Activated CD4-positive, alpha-beta T cell treated with anti-CD3 and anti-CD28 coated beads for 36 hours (primary cell): ENCODE data around the gene PLLP. TPM values are rescaled to one million over a fixed set of nuclear protein-coding genes. Genes with fewer than 3 reads are reported as not detected.
A peak's percentile ranks its signal among the peaks of the same experiment; 100 is the strongest.

ENCODE experiments used
- ATAC-seq: fragments of 200-7000 bp; cut with Tn5 transposase; one replicate; pipeline ENCODE4 v1.10.0; 2021; ENCODE audit warnings: mild to moderate bottlenecking, moderate library complexity
- CTCF ChIA-PET: fragments of 350-600 bp; sonication (Branson Sonifier 250); formaldehyde crosslinking; loops from one replicate; lab custom pipeline; 2021; ENCODE audit warnings: antibody characterized with exemption; lab: Charles Lee
- POLR2A ChIA-PET: fragments of 350-600 bp; sonication (Branson Sonifier 250); formaldehyde crosslinking; loops from one replicate; lab custom pipeline; 2021; ENCODE audit warnings: antibody characterized with exemption, inconsistent platforms; lab: Charles Lee
- DNase-seq: peaks from one replicate; pipeline ENCODE4 v3.0.0-alpha.2; 2020
- H3K27ac Mint-ChIP-seq: one replicate; pipeline ENCODE4 v1.8.0; 2021; ENCODE audit warnings: mixed read lengths
- H3K27me3 Mint-ChIP-seq: one replicate; pipeline ENCODE4 v1.8.0; 2021; ENCODE audit warnings: mixed read lengths
- H3K36me3 Mint-ChIP-seq: one replicate; pipeline ENCODE4 v1.8.0; 2021; ENCODE audit warnings: low read depth, mixed read lengths
- H3K4me1 Mint-ChIP-seq: one replicate; pipeline ENCODE4 v1.8.0; 2021; ENCODE audit warnings: mixed read lengths
- H3K4me3 Mint-ChIP-seq: one replicate; pipeline ENCODE4 v1.8.0; 2021; ENCODE audit warnings: mild to moderate bottlenecking, moderate library complexity, mixed read lengths
- H3K9me3 Mint-ChIP-seq: one replicate; pipeline ENCODE4 v1.8.0; 2021; ENCODE audit warnings: low read depth, mixed read lengths
- intact Hi-C, 2 experiments: fragments of 100-400 bp; cut with DNase I in 1 of 2; cut with micrococcal nuclease in 1 of 2; formaldehyde crosslinking; loops; one replicate each; pipeline versions ENCODE4 v1.14.2 to v1.15.1; 2022 to 2024; cut with DNase I, micrococcal nuclease
- total RNA-seq, 2 experiments: library from RNA; stranded (reverse); gene quantifications; one replicate each; pipeline ENCODE4 v1.2.3, GENCODE V29; 2021

PLLP gene
- total RNA-seq, 2 experiments from 2014 or later: 0.30 to 0.33 TPM

- Mint-ChIP-seq H3K4me3 (no peak overlapping the region), H3K27me3 (no peaks in the 10 kb centered on the region), H3K27ac (peak overlapping the region; percentile 78), H3K9me3 (no peaks in the 10 kb centered on the region), H3K4me1 (peaks cover 12% of the 10 kb centered on the region), H3K36me3 (peaks cover 42% of the 10 kb centered on the region)
- peak; percentile 94 for ATAC-seq
- ChIA-PET POLR2A (interaction anchor here (0.5 to 1.2 kb wide), 4 partner anchors 10 to 296 kb away, joined by 3 to 4 read pairs (median 3); partner anchors contain the start of gene ARL2BP), CTCF (interaction anchor here (0.6 to 1.7 kb wide), 11 partner anchors 9 to 525 kb away, joined by 3 to 6 read pairs (median 4); partner anchors contain the start of gene ARL2BP)
- intact Hi-C loops: no loop called here
- peak; percentile 76 for DNase-seq
Observed at GRCh38 chr16:57235128-57236021, 49.1 kb downstream of the PLLP start.

GRCh38 chr16:57234707-57235092 is 49.8 kb downstream of the PLLP start:
- H3K4me1 Mint-ChIP-seq: peaks cover 12% of the 10 kb centered on the region
- H3K36me3 Mint-ChIP-seq: peaks cover 46% of the 10 kb centered on the region
- ChIA-PET CTCF (interaction anchor here (0.9 kb wide), 1 partner anchor 12 kb away, joined by 3 read pairs; no protein-coding TSS in a partner anchor), POLR2A (no interaction called here)
- H3K9me3 Mint-ChIP-seq: no peaks in the 10 kb centered on the region
- ATAC-seq (no peak), DNase-seq (no peak)
- H3K27ac Mint-ChIP-seq: no peak overlapping the region
- H3K4me3 Mint-ChIP-seq: no peak overlapping the region
- intact Hi-C loops: no loop called here
- no peaks in the 10 kb centered on the region for H3K27me3 Mint-ChIP-seq

- Mint-ChIP-seq H3K4me1 (peaks cover 11% of the 10 kb centered on the region), H3K4me3 (no peak overlapping the region), H3K36me3 (peaks cover 45% of the 10 kb centered on the region), H3K27ac (no peak overlapping the region), H3K9me3 (no peaks in the 10 kb centered on the region), H3K27me3 (no peaks in the 10 kb centered on the region)
- DNase-seq (no peak), ATAC-seq (no peak)
- POLR2A ChIA-PET: no interaction called here
- intact Hi-C loops: no loop called here
- CTCF ChIA-PET: no interaction called here
Observed at GRCh38 chr16:57233944-57234706, 50.3 kb downstream of the PLLP start.

- H3K4me1 Mint-ChIP-seq: peaks cover 9% of the 10 kb centered on the region
- H3K9me3 Mint-ChIP-seq: no peaks in the 10 kb centered on the region
- DNase-seq (no peak), ATAC-seq (no peak)
- ChIA-PET CTCF (interaction anchor here (0.7 to 1.8 kb wide), 2 partner anchors 10 to 230 kb away, joined by 3 to 5 read pairs; partner anchors contain the start of gene POLR2C), POLR2A (no interaction called here)
- H3K36me3 Mint-ChIP-seq: peaks cover 49% of the 10 kb centered on the region
- H3K4me3 Mint-ChIP-seq: no peak overlapping the region
- no peak overlapping the region for H3K27ac Mint-ChIP-seq
- intact Hi-C loops: no loop called here
- H3K27me3 Mint-ChIP-seq: no peaks in the 10 kb centered on the region
Observed at GRCh38 chr16:57231821-57232350, 52.6 kb downstream of the PLLP start.

GRCh38 chr16:57229079-57229478 is 55.4 kb downstream of the PLLP start:
- H3K4me3 Mint-ChIP-seq: no peak overlapping the region
- H3K27ac Mint-ChIP-seq: no peak overlapping the region
- H3K9me3 Mint-ChIP-seq: no peaks in the 10 kb centered on the region
- intact Hi-C loops: no loop called here
- ATAC-seq (no peak), DNase-seq (no peak)
- ChIA-PET CTCF (interaction anchor here (1.5 kb wide), 1 partner anchor 16 kb away, joined by 4 read pairs; no protein-coding TSS in a partner anchor), POLR2A (no interaction called here)
- peaks cover 43% of the 10 kb centered on the region for H3K36me3 Mint-ChIP-seq
- no peaks in the 10 kb centered on the region for H3K4me1 Mint-ChIP-seq
- no peaks in the 10 kb centered on the region for H3K27me3 Mint-ChIP-seq

GRCh38 chr16:57226701-57227621 is 57.5 kb downstream of the PLLP start:
- peaks cover 48% of the 10 kb centered on the region for H3K36me3 Mint-ChIP-seq
- no peaks in the 10 kb centered on the region for H3K4me1 Mint-ChIP-seq
- no peaks in the 10 kb centered on the region for H3K27me3 Mint-ChIP-seq
- no peaks in the 10 kb centered on the region for H3K9me3 Mint-ChIP-seq
- intact Hi-C loops: no loop called here
- ChIA-PET POLR2A (no interaction called here), CTCF (interaction anchor here (0.8 to 1.4 kb wide), 3 partner anchors 15 to 192 kb away, joined by 3 to 4 read pairs (median 3); no protein-coding TSS in a partner anchor)
- no peak overlapping the region for H3K4me3 Mint-ChIP-seq
- DNase-seq: no peak
- no peak for ATAC-seq
- no peak overlapping the region for H3K27ac Mint-ChIP-seq

GRCh38 chr16:57225978-57226377 is 58.5 kb downstream of the PLLP start:
- no peak overlapping the region for H3K27ac Mint-ChIP-seq
- no peak overlapping the region for H3K4me3 Mint-ChIP-seq
- H3K36me3 Mint-ChIP-seq: peaks cover 52% of the 10 kb centered on the region
- CTCF ChIA-PET: interaction anchor here (1.4 kb wide), 1 partner anchor 15 kb away, joined by 3 read pairs; no protein-coding TSS in a partner anchor
- ATAC-seq: no peak
- DNase-seq: no peak
- POLR2A ChIA-PET: interaction anchor here (0.7 kb wide), 1 partner anchor 59 kb away, joined by 3 read pairs; no protein-coding TSS in a partner anchor
- H3K9me3 Mint-ChIP-seq: no peaks in the 10 kb centered on the region
- H3K27me3 Mint-ChIP-seq: no peaks in the 10 kb centered on the region
- no peaks in the 10 kb centered on the region for H3K4me1 Mint-ChIP-seq
- intact Hi-C loops: no loop called here

- ATAC-seq (no peak), DNase-seq (no peak)
- H3K4me1 Mint-ChIP-seq: no peaks in the 10 kb centered on the region
- no peaks in the 10 kb centered on the region for H3K27me3 Mint-ChIP-seq
- ChIA-PET CTCF (interaction anchor here (0.8 to 1.1 kb wide), 2 partner anchors 9 to 73 kb away, joined by 3 read pairs; no protein-coding TSS in a partner anchor), POLR2A (no interaction called here)
- intact Hi-C loops: no loop called here
- peaks cover 52% of the 10 kb centered on the region for H3K36me3 Mint-ChIP-seq
- no peaks in the 10 kb centered on the region for H3K9me3 Mint-ChIP-seq
- H3K27ac Mint-ChIP-seq: no peak overlapping the region
- no peak overlapping the region for H3K4me3 Mint-ChIP-seq
Observed at GRCh38 chr16:57224651-57225335, 59.7 kb downstream of the PLLP start.

GRCh38 chr16:57223057-57223456 is 61.4 kb downstream of the PLLP start:
- intact Hi-C loops: no loop called here
- CTCF ChIA-PET: interaction anchor here (0.6 to 1.7 kb wide), 4 partner anchors 8 to 30 kb away, joined by 3 to 5 read pairs (median 3); no protein-coding TSS in a partner anchor
- H3K36me3 Mint-ChIP-seq: peaks cover 62% of the 10 kb centered on the region
- H3K27me3 Mint-ChIP-seq: no peaks in the 10 kb centered on the region
- POLR2A ChIA-PET: no interaction called here
- H3K4me3 Mint-ChIP-seq: no peak overlapping the region
- H3K9me3 Mint-ChIP-seq: peaks cover 6% of the 10 kb centered on the region
- ATAC-seq (no peak), DNase-seq (no peak)
- H3K4me1 Mint-ChIP-seq: no peaks in the 10 kb centered on the region
- no peak overlapping the region for H3K27ac Mint-ChIP-seq

- H3K4me3 Mint-ChIP-seq: no peak overlapping the region
- ATAC-seq: no peak
Observed at GRCh38 chr16:57216968-57217367, 67.5 kb downstream of the PLLP start.

More at GRCh38 chr16:57216968-57217367, 67.5 kb downstream of the PLLP start:
- ChIA-PET POLR2A (no interaction called here), CTCF (interaction anchor here (0.6 to 0.7 kb wide), 2 partner anchors 30 to 201 kb away, joined by 3 to 4 read pairs; no protein-coding TSS in a partner anchor)
- no peaks in the 10 kb centered on the region for H3K4me1 Mint-ChIP-seq
- DNase-seq: no peak
- H3K27me3 Mint-ChIP-seq: no peaks in the 10 kb centered on the region
- H3K36me3 Mint-ChIP-seq: peaks cover 81% of the 10 kb centered on the region
- intact Hi-C loops: no loop called here
- H3K27ac Mint-ChIP-seq: no peak overlapping the region
- peaks cover 22% of the 10 kb centered on the region for H3K9me3 Mint-ChIP-seq
